ENCODE data around the gene GRAP. TPM values are rescaled to one million over a fixed set of nuclear protein-coding genes. Genes with fewer than 3 reads are reported as not detected.

The GRAP gene
- total RNA-seq, 1 donor from 2014 or later, result 1.7 TPM

DNA sequence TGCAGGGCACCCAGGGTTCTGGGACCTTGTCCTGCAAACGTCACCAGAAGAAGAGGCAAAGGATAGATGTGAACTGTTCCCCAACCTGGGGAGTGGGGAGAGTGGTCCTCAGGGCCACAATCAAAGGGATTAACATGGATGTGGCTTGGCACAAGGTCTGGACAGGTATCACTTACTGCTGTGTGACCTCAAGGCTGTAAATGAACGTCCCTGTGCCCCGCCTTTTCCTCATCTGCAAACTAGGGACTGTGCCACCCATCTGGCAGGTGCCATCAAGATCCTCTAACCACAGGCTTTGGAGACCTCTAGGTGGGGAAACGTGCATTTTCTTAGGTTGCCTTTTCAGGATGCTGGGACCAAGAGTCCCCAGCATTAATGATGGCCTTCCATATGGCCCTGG, 69.7 kb downstream of the GRAP start:
- H3K27ac ChIP-seq (replicated peaks), result no peak overlapping the region
- H3K9me3 ChIP-seq (replicated peaks), result no peaks in the 10 kb centered on the region
- H3K36me3 ChIP-seq, result no peaks in the 10 kb centered on the region
- no peaks in the 10 kb centered on the region for H3K27me3 ChIP-seq (ENCODE audit: low read depth)
- no peak overlapping the region for H3K4me3 ChIP-seq
- TF ChIP-seq, protein P1, sequence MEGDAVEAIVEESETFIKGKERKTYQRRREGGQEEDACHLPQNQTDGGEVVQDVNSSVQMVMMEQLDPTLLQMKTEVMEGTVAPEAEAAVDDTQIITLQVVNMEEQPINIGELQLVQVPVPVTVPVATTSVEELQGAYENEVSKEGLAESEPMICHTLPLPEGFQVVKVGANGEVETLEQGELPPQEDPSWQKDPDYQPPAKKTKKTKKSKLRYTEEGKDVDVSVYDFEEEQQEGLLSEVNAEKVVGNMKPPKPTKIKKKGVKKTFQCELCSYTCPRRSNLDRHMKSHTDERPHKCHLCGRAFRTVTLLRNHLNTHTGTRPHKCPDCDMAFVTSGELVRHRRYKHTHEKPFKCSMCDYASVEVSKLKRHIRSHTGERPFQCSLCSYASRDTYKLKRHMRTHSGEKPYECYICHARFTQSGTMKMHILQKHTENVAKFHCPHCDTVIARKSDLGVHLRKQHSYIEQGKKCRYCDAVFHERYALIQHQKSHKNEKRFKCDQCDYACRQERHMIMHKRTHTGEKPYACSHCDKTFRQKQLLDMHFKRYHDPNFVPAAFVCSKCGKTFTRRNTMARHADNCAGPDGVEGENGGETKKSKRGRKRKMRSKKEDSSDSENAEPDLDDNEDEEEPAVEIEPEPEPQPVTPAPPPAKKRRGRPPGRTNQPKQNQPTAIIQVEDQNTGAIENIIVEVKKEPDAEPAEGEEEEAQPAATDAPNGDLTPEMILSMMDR (IDR thresholded peaks at IDR 0.05; ENCODE audit: borderline replicate concordance), result no peak
- intact Hi-C loops (cut with micrococcal nuclease), result no loop called here
- no peaks in the 10 kb centered on the region for H3K4me1 ChIP-seq
- no peak for DNase-seq

GRCh38 chr17:18976201-18976600, 70.6 kb downstream of the GRAP start:
- no peaks in the 10 kb centered on the region for H3K27me3 ChIP-seq (ENCODE audit: low read depth)
- no peaks in the 10 kb centered on the region for H3K36me3 ChIP-seq
- H3K9me3 ChIP-seq (replicated peaks), result no peaks in the 10 kb centered on the region
- no peak overlapping the region for H3K27ac ChIP-seq (replicated peaks)
- no peak for DNase-seq
- no peaks in the 10 kb centered on the region for H3K4me1 ChIP-seq
- intact Hi-C loops (cut with micrococcal nuclease), result no loop called here
- TF ChIP-seq, protein P1 (IDR thresholded peaks at IDR 0.05; ENCODE audit: borderline replicate concordance), result no peak
- no peak overlapping the region for H3K4me3 ChIP-seq

GRCh38 chr17:18975597-18975996, 71.2 kb downstream of the GRAP start:
- Histone ChIP-seq H3K27ac (replicated peaks) (no peak overlapping the region), H3K4me1 (no peaks in the 10 kb centered on the region), H3K9me3 (replicated peaks) (no peaks in the 10 kb centered on the region), H3K27me3 (ENCODE audit: low read depth) (no peaks in the 10 kb centered on the region), H3K36me3 (no peaks in the 10 kb centered on the region), H3K4me3 (no peak overlapping the region)
- TF ChIP-seq, protein P1 (IDR thresholded peaks at IDR 0.05; ENCODE audit: borderline replicate concordance), result no peak
- no peak for DNase-seq
- intact Hi-C loops (cut with micrococcal nuclease), result no loop called here

- no peak for DNase-seq
- Histone ChIP-seq H3K4me3 (no peak overlapping the region), H3K27me3 (ENCODE audit: low read depth) (no peaks in the 10 kb centered on the region), H3K27ac (replicated peaks) (no peak overlapping the region), H3K9me3 (replicated peaks) (no peaks in the 10 kb centered on the region), H3K4me1 (no peaks in the 10 kb centered on the region), H3K36me3 (no peaks in the 10 kb centered on the region)
- intact Hi-C loops (cut with micrococcal nuclease), result no loop called here
- TF ChIP-seq, protein P1 (IDR thresholded peaks at IDR 0.05; ENCODE audit: borderline replicate concordance), result no peak
Measured at GRCh38 chr17:18974407-18975149, 72.2 kb downstream of the GRAP start.

GRCh38 chr17:18971801-18972200, 75.0 kb downstream of the GRAP start:
- Histone ChIP-seq H3K27me3 (ENCODE audit: low read depth) (no peaks in the 10 kb centered on the region), H3K4me1 (peaks cover 15% of the 10 kb centered on the region), H3K36me3 (no peaks in the 10 kb centered on the region), H3K9me3 (replicated peaks) (no peaks in the 10 kb centered on the region), H3K4me3 (no peak overlapping the region), H3K27ac (replicated peaks) (no peak overlapping the region)
- intact Hi-C loops (cut with micrococcal nuclease), result no loop called here
- no peak for DNase-seq
- TF ChIP-seq, protein P1 (IDR thresholded peaks at IDR 0.05; ENCODE audit: borderline replicate concordance), result no peak

Other genes with a start within 250 kb of the GRAP start
- gene PRPSAP2, start 188.8 kb downstream of the GRAP start, total RNA-seq, result 22.3 TPM
- not detected for gene SLC5A10, start 94.8 kb downstream of the GRAP start, total RNA-seq
- 2.2 TPM for gene FAM83G, start 42.2 kb downstream of the GRAP start, total RNA-seq
- 1.5 TPM for gene GRAPL, start 80.6 kb upstream of the GRAP start, total RNA-seq
- 71.7 TPM for gene EPN2, start 190.4 kb upstream of the GRAP start, total RNA-seq